WTC11 (cell line): Measurements from ENCODE around the gene CPN1. TPM values are rescaled to one million over a fixed set of nuclear protein-coding genes. Genes with fewer than 3 reads are reported as not detected.

Experiments used
- ATAC-seq: fragments of 200-7000 bp; cut with Tn5 transposase; 2 replicates; pipeline ENCODE4 v1.10.0; 2021; ENCODE audit warnings: mild to moderate bottlenecking, moderate library complexity
- CTCF ChIA-PET: fragments of 300-600 bp; sonication (Branson Sonifier 250); formaldehyde crosslinking; loops from one replicate; lab custom pipeline; 2021; ENCODE audit warnings: antibody characterized with exemption; lab: Charles Lee
- POLR2A ChIA-PET: fragments of 350-600 bp; sonication (Branson Sonifier 250); formaldehyde crosslinking; loops from one replicate; lab custom pipeline; 2021; ENCODE audit warnings: antibody characterized with exemption; lab: Charles Lee
- DNase-seq: peaks from one replicate; pipeline ENCODE4 v3.0.0; 2021; ENCODE audit warnings: low spot score
- H3K27ac Mint-ChIP-seq: 2 replicates; pipeline ENCODE4 v1.8.0; 2021; ENCODE audit warnings: mixed read lengths
- H3K27me3 Mint-ChIP-seq: 2 replicates; pipeline ENCODE4 v1.8.0; 2021; ENCODE audit warnings: low read depth, mild to moderate bottlenecking, moderate library complexity, mixed read lengths
- H3K36me3 Mint-ChIP-seq: 2 replicates; pipeline ENCODE4 v1.8.0; 2021; ENCODE audit warnings: mixed read lengths
- H3K4me1 Mint-ChIP-seq: 2 replicates; pipeline ENCODE4 v1.8.0; 2022; ENCODE audit warnings: mixed read lengths
- H3K4me3 Mint-ChIP-seq: 2 replicates; pipeline ENCODE4 v1.8.0; 2021; ENCODE audit warnings: mild to moderate bottlenecking, moderate library complexity, mixed read lengths
- H3K9me3 Mint-ChIP-seq: 2 replicates; pipeline ENCODE4 v1.8.0; 2021; ENCODE audit warnings: mixed read lengths
- CBFB ChIP-seq: sonication (generic); formaldehyde crosslinking; IDR thresholded peaks from 2 replicates; pipeline ENCODE4 v1.8.1; 2022; ENCODE audit warnings: mild to moderate bottlenecking, low read depth, missing genetic modification reagents
- ESRRA ChIP-seq: sonication (generic); formaldehyde crosslinking; IDR thresholded peaks from 2 replicates; pipeline ENCODE4 v1.8.1; 2022; ENCODE audit warnings: mild to moderate bottlenecking, missing genetic modification reagents, borderline replicate concordance
- FOXK1 ChIP-seq: sonication (generic); formaldehyde crosslinking; IDR thresholded peaks from 2 replicates; pipeline ENCODE4 v1.8.0; 2022; ENCODE audit warnings: mild to moderate bottlenecking, moderate library complexity, missing genetic modification reagents
- NR2C2 ChIP-seq: sonication (generic); formaldehyde crosslinking; IDR thresholded peaks from 2 replicates; pipeline ENCODE4 v1.8.0; 2022; ENCODE audit warnings: mild to moderate bottlenecking, missing genetic modification reagents
- NR3C1 ChIP-seq: sonication (generic); formaldehyde crosslinking; conservative IDR thresholded peaks from 2 replicates; pipeline ENCODE4 v1.8.1; 2023; ENCODE audit warnings: low read depth, mild to moderate bottlenecking, missing genetic modification reagents
- OVOL2 ChIP-seq: fragments of 250-450 bp; sonication (Bioruptor Pico); IDR thresholded peaks from 2 replicates; pipeline ENCODE4 v1.9.0; 2021; ENCODE audit warnings: mild to moderate bottlenecking, borderline replicate concordance
- SMAD3 ChIP-seq: sonication (generic); formaldehyde crosslinking; IDR thresholded peaks from 2 replicates; pipeline ENCODE4 v1.8.0; 2022; ENCODE audit warnings: missing genetic modification reagents, mild to moderate bottlenecking, borderline replicate concordance
- SOX15 ChIP-seq: fragments of 250-450 bp; sonication (Bioruptor Pico); IDR thresholded peaks from 2 replicates; pipeline ENCODE4 v1.9.0; 2021; ENCODE audit warnings: mild to moderate bottlenecking
- ZBTB21 ChIP-seq: sonication (generic); formaldehyde crosslinking; IDR thresholded peaks from 2 replicates; pipeline ENCODE4 v1.8.1; 2023; ENCODE audit warnings: mild to moderate bottlenecking, missing genetic modification reagents, borderline replicate concordance
- ZNF138 ChIP-seq: sonication (generic); formaldehyde crosslinking; conservative IDR thresholded peaks from 2 replicates; pipeline ENCODE4 v1.8.1; 2022; ENCODE audit warnings: mild to moderate bottlenecking, moderate library complexity, missing genetic modification reagents
- ZNF232 ChIP-seq: sonication (generic); formaldehyde crosslinking; IDR thresholded peaks from 2 replicates; pipeline ENCODE4 v1.8.0; 2022; ENCODE audit warnings: mild to moderate bottlenecking, missing genetic modification reagents
- ZNF317 ChIP-seq: sonication (generic); formaldehyde crosslinking; IDR thresholded peaks from 2 replicates; pipeline ENCODE4 v1.8.1; 2023; ENCODE audit warnings: low read depth, mild to moderate bottlenecking, moderate library complexity, missing genetic modification reagents, borderline replicate concordance
- total RNA-seq: library from RNA; stranded (reverse); gene quantifications from 3 replicates; pipeline ENCODE4 v1.2.3, GENCODE V29; 2021
- TF ChIP-seq, protein P1 (sequence below): fragments of 250-450 bp; sonication (Bioruptor Pico); IDR thresholded peaks from 2 replicates; pipeline ENCODE4 v1.9.0; 2021; ENCODE audit warnings: mild to moderate bottlenecking
- TF ChIP-seq, protein P2 (sequence below): sonication (generic); formaldehyde crosslinking; IDR thresholded peaks from 2 replicates; pipeline ENCODE4 v1.8.1; 2022; ENCODE audit warnings: low read depth, missing genetic modification reagents, borderline replicate concordance
- TF ChIP-seq, protein P3 (sequence below): fragments of 250-450 bp; sonication (Bioruptor Pico); IDR thresholded peaks from 2 replicates; pipeline ENCODE4 v1.8.0; 2021; ENCODE audit warnings: mild to moderate bottlenecking
- TF ChIP-seq, protein P4 (sequence below): sonication (generic); formaldehyde crosslinking; IDR thresholded peaks from 2 replicates; pipeline ENCODE4 v1.8.0; 2022; ENCODE audit warnings: mild to moderate bottlenecking, missing genetic modification reagents
- TF ChIP-seq, protein P5 (sequence below): sonication (generic); formaldehyde crosslinking; IDR thresholded peaks from 2 replicates; pipeline ENCODE4 v1.8.1; 2023; ENCODE audit warnings: mild to moderate bottlenecking, missing genetic modification reagents
- TF ChIP-seq, protein P6 (sequence below): fragments of 250-450 bp; sonication (Bioruptor Pico); IDR thresholded peaks from 2 replicates; pipeline ENCODE4 v1.9.0; 2021; ENCODE audit warnings: mild to moderate bottlenecking
- TF ChIP-seq, protein P7 (sequence below): sonication (generic); formaldehyde crosslinking; IDR thresholded peaks from 2 replicates; pipeline ENCODE4 v1.8.1; 2023; ENCODE audit warnings: mild to moderate bottlenecking, missing genetic modification reagents, borderline replicate concordance
- TF ChIP-seq, protein P8 (sequence below): sonication (generic); formaldehyde crosslinking; IDR thresholded peaks from 2 replicates; pipeline ENCODE4 v1.8.1; 2022; ENCODE audit warnings: mild to moderate bottlenecking, moderate library complexity, missing genetic modification reagents

Gene CPN1
- total RNA-seq, 1 experiment from 2014 or later = 0.42 TPM

DNA sequence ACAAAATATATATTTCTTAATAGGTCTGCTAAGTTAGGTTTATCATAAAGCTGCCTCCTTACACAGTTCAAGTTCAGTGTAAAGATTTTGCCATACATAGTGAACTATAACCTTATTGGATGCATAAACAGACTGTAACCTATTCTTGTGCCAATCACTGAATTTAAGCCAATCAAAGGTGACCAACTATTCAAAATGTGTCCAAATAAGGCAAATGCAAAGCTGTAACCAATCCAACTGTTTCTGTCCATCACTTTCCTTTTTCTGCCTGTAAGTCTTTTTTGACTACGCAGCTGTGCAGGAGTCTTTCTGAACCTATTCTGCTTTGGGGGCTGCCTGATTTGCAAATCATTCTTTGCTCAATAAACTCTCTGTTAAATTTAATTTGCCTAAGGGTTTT is 60.3 kb downstream of the CPN1 start:
- DNase-seq = no peak
- H3K36me3 Mint-ChIP-seq = no peaks in the 10 kb centered on the region
- TF ChIP-seq SMAD3 (CRISPR knock-in tag) = no peak
- TF ChIP-seq, all 79 proteins: peak for 0
- Mint-ChIP-seq H3K9me3 (no peaks in the 10 kb centered on the region), H3K27me3 (no peaks in the 10 kb centered on the region), H3K27ac (no peak overlapping the region), H3K4me3 (no peak overlapping the region), H3K4me1 (peaks cover 14% of the 10 kb centered on the region)
- POLR2A ChIA-PET = interaction anchor here (1.3 kb wide), 1 partner anchor 108 kb away, joined by 5 read pairs; no protein-coding TSS in a partner anchor
- CTCF ChIA-PET = interaction anchor here (0.6 to 3.5 kb wide), 7 partner anchors 10 to 497 kb away, joined by 3 to 16 read pairs (median 3); partner anchors contain the start of gene DNMBP
- ATAC-seq = no peak

DNA sequence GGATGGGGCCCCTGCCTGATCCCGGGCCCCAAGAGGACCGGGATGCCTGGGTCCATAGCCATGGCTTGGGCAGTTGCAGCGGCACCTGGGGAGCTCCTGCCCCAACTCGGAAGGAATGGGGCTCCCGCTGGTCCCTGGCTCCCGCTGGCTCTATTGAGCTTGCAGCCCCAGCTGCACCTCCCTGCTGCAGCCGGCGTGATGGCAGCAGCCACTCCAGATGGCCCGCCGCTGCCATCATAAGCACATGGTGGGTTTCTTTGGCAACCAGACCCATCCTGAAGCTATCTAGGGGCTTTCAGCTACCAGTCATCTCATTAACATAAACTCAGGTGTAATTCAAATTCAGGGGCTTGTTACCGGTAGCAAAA is 60.8 kb downstream of the CPN1 start:
- Mint-ChIP-seq H3K9me3 (no peaks in the 10 kb centered on the region), H3K36me3 (no peaks in the 10 kb centered on the region)
- peak; percentile 31 for ATAC-seq
- no peak for TF ChIP-seq NR2C2 (CRISPR knock-in tag)
- no peak for TF ChIP-seq CBFB
- TF ChIP-seq NR3C1 = no peak
- TF ChIP-seq, protein P1, sequence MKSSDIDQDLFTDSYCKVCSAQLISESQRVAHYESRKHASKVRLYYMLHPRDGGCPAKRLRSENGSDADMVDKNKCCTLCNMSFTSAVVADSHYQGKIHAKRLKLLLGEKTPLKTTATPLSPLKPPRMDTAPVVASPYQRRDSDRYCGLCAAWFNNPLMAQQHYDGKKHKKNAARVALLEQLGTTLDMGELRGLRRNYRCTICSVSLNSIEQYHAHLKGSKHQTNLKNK = no peak
- no peak for TF ChIP-seq ZNF138
- TF ChIP-seq, protein P2, sequence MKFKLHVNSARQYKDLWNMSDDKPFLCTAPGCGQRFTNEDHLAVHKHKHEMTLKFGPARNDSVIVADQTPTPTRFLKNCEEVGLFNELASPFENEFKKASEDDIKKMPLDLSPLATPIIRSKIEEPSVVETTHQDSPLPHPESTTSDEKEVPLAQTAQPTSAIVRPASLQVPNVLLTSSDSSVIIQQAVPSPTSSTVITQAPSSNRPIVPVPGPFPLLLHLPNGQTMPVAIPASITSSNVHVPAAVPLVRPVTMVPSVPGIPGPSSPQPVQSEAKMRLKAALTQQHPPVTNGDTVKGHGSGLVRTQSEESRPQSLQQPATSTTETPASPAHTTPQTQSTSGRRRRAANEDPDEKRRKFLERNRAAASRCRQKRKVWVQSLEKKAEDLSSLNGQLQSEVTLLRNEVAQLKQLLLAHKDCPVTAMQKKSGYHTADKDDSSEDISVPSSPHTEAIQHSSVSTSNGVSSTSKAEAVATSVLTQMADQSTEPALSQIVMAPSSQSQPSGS = no peak
- TF ChIP-seq, protein P3, sequence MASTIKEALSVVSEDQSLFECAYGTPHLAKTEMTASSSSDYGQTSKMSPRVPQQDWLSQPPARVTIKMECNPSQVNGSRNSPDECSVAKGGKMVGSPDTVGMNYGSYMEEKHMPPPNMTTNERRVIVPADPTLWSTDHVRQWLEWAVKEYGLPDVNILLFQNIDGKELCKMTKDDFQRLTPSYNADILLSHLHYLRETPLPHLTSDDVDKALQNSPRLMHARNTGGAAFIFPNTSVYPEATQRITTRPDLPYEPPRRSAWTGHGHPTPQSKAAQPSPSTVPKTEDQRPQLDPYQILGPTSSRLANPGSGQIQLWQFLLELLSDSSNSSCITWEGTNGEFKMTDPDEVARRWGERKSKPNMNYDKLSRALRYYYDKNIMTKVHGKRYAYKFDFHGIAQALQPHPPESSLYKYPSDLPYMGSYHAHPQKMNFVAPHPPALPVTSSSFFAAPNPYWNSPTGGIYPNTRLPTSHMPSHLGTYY = no peak
- TF ChIP-seq, protein P4, sequence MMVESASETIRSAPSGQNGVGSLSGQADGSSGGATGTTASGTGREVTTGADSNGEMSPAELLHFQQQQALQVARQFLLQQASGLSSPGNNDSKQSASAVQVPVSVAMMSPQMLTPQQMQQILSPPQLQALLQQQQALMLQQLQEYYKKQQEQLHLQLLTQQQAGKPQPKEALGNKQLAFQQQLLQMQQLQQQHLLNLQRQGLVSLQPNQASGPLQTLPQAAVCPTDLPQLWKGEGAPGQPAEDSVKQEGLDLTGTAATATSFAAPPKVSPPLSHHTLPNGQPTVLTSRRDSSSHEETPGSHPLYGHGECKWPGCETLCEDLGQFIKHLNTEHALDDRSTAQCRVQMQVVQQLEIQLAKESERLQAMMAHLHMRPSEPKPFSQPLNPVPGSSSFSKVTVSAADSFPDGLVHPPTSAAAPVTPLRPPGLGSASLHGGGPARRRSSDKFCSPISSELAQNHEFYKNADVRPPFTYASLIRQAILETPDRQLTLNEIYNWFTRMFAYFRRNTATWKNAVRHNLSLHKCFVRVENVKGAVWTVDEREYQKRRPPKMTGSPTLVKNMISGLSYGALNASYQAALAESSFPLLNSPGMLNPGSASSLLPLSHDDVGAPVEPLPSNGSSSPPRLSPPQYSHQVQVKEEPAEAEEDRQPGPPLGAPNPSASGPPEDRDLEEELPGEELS (CRISPR knock-in tag) = no peak
- TF ChIP-seq, protein P5, sequence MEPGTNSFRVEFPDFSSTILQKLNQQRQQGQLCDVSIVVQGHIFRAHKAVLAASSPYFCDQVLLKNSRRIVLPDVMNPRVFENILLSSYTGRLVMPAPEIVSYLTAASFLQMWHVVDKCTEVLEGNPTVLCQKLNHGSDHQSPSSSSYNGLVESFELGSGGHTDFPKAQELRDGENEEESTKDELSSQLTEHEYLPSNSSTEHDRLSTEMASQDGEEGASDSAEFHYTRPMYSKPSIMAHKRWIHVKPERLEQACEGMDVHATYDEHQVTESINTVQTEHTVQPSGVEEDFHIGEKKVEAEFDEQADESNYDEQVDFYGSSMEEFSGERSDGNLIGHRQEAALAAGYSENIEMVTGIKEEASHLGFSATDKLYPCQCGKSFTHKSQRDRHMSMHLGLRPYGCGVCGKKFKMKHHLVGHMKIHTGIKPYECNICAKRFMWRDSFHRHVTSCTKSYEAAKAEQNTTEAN (CRISPR knock-in tag) = no peak
- TF ChIP-seq SOX15 (CRISPR knock-in tag) = no peak
- no peak for TF ChIP-seq ZBTB21 (CRISPR knock-in tag)
- no peak for TF ChIP-seq ZNF317
- TF ChIP-seq FOXK1 = no peak
- TF ChIP-seq, protein P6, sequence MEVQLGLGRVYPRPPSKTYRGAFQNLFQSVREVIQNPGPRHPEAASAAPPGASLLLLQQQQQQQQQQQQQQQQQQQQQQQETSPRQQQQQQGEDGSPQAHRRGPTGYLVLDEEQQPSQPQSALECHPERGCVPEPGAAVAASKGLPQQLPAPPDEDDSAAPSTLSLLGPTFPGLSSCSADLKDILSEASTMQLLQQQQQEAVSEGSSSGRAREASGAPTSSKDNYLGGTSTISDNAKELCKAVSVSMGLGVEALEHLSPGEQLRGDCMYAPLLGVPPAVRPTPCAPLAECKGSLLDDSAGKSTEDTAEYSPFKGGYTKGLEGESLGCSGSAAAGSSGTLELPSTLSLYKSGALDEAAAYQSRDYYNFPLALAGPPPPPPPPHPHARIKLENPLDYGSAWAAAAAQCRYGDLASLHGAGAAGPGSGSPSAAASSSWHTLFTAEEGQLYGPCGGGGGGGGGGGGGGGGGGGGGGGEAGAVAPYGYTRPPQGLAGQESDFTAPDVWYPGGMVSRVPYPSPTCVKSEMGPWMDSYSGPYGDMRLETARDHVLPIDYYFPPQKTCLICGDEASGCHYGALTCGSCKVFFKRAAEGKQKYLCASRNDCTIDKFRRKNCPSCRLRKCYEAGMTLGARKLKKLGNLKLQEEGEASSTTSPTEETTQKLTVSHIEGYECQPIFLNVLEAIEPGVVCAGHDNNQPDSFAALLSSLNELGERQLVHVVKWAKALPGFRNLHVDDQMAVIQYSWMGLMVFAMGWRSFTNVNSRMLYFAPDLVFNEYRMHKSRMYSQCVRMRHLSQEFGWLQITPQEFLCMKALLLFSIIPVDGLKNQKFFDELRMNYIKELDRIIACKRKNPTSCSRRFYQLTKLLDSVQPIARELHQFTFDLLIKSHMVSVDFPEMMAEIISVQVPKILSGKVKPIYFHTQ = no peak
- TF ChIP-seq OVOL2 (CRISPR knock-in tag) = no peak
- TF ChIP-seq ZNF232 = no peak
- TF ChIP-seq, protein P7, sequence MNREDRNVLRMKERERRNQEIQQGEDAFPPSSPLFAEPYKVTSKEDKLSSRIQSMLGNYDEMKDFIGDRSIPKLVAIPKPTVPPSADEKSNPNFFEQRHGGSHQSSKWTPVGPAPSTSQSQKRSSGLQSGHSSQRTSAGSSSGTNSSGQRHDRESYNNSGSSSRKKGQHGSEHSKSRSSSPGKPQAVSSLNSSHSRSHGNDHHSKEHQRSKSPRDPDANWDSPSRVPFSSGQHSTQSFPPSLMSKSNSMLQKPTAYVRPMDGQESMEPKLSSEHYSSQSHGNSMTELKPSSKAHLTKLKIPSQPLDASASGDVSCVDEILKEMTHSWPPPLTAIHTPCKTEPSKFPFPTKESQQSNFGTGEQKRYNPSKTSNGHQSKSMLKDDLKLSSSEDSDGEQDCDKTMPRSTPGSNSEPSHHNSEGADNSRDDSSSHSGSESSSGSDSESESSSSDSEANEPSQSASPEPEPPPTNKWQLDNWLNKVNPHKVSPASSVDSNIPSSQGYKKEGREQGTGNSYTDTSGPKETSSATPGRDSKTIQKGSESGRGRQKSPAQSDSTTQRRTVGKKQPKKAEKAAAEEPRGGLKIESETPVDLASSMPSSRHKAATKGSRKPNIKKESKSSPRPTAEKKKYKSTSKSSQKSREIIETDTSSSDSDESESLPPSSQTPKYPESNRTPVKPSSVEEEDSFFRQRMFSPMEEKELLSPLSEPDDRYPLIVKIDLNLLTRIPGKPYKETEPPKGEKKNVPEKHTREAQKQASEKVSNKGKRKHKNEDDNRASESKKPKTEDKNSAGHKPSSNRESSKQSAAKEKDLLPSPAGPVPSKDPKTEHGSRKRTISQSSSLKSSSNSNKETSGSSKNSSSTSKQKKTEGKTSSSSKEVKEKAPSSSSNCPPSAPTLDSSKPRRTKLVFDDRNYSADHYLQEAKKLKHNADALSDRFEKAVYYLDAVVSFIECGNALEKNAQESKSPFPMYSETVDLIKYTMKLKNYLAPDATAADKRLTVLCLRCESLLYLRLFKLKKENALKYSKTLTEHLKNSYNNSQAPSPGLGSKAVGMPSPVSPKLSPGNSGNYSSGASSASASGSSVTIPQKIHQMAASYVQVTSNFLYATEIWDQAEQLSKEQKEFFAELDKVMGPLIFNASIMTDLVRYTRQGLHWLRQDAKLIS (CRISPR knock-in tag) = no peak
- TF ChIP-seq, protein P8, sequence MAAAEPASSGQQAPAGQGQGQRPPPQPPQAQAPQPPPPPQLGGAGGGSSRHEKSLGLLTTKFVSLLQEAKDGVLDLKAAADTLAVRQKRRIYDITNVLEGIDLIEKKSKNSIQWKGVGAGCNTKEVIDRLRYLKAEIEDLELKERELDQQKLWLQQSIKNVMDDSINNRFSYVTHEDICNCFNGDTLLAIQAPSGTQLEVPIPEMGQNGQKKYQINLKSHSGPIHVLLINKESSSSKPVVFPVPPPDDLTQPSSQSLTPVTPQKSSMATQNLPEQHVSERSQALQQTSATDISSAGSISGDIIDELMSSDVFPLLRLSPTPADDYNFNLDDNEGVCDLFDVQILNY (CRISPR knock-in tag) = no peak
- no peak for TF ChIP-seq ESRRA

More for the DNA sequence above, 60.8 kb downstream of the CPN1 start:
- CTCF ChIA-PET = interaction anchor here (0.6 to 3.5 kb wide), 7 partner anchors 10 to 498 kb away, joined by 3 to 16 read pairs (median 3); partner anchors contain the start of gene DNMBP
- DNase-seq = peak; percentile 17
- H3K27ac Mint-ChIP-seq = no peak overlapping the region
- POLR2A ChIA-PET = interaction anchor here (1.3 kb wide), 1 partner anchor 107 kb away, joined by 5 read pairs; no protein-coding TSS in a partner anchor
- H3K4me1 Mint-ChIP-seq = peaks cover 14% of the 10 kb centered on the region
- H3K4me3 Mint-ChIP-seq = no peak overlapping the region
- no peaks in the 10 kb centered on the region for H3K27me3 Mint-ChIP-seq
